GM12878 (cell line): ENCODE data around the gene TMCO5A. TPM values are rescaled to one million over a fixed set of nuclear protein-coding genes. Genes with fewer than 3 reads are reported as not detected.

ENCODE experiments used
- ATAC-seq: fragments of 200-7000 bp; cut with Tn5 transposase; 3 replicates; pipeline ENCODE4 v1.9.1; 2020; ENCODE audit warnings: mild to moderate bottlenecking, moderate library complexity
- BruUV-seq: library from RNA; stranded (reverse); fragments of 400-500 nt; replicated peaks from 2 replicates; lab custom pipeline; 2021; lab: Mats Ljungman, UMichigan
- CTCF ChIA-PET: fragments of 300-600 bp; sonication (Branson Sonifier 250); formaldehyde crosslinking; extraction: SDS; loops from one replicate; lab custom pipeline; 2021; ENCODE audit warnings: inconsistent platforms; lab: Yijun Ruan, JAX
- POLR2A ChIA-PET: fragments of 350-600 bp; formaldehyde crosslinking; extraction: SDS; loops from one replicate; lab custom pipeline; 2021; ENCODE audit warnings: inconsistent platforms; lab: Charles Lee
- RAD21 ChIA-PET: fragments of 300-600 bp; sonication (Branson Sonifier 250); formaldehyde crosslinking; loops from one replicate; lab custom pipeline; 2023; ENCODE audit warnings: antibody characterized with exemption; ENCODE audit not compliant: unreplicated experiment; lab: Charles Lee
- SMC1A ChIA-PET: fragments of 300-600 bp; sonication (Branson Sonifier 250); formaldehyde crosslinking; loops from one replicate; lab custom pipeline; 2023; ENCODE audit not compliant: unreplicated experiment, uncharacterized antibody; lab: Charles Lee
- DNase-seq: peaks from one replicate; pipeline ENCODE4 v3.0.0-alpha.2; 2011; ENCODE audit warnings: low read depth, low spot score
- FAIRE-seq: peaks from 3 replicates; lab custom pipeline; 2011; peaks lifted over from hg19 to GRCh38; lab: Jason Lieb, UNC
- H2AFZ ChIP-seq: 2 replicates; pipeline ENCODE4 v1.6.0; 2011; ENCODE audit warnings: low read depth, low read length, control low read depth; ENCODE audit not compliant: control insufficient read depth
- H3K27ac ChIP-seq: 2 replicates; pipeline ENCODE4 v1.5.1; 2011; ENCODE audit warnings: control low read depth; ENCODE audit not compliant: control insufficient read depth, insufficient read depth
- H3K27me3 ChIP-seq, 2 experiments: replicated peaks in 1 of 2; 2 replicates each; pipeline versions ENCODE4 v1.6.0 to v1.6.1; 2011; ENCODE audit warnings: low read length in 1 of 2; ENCODE audit not compliant: control insufficient read depth in 2 of 2, insufficient read depth in 2 of 2
- H3K36me3 ChIP-seq, 2 experiments: 2 replicates each; pipeline ENCODE4 v1.5.1; 2011; ENCODE audit warnings: low read length in 1 of 2; ENCODE audit not compliant: control insufficient read depth in 2 of 2, insufficient read depth in 2 of 2
- H3K4me1 ChIP-seq: 2 replicates; pipeline ENCODE4 v1.6.1; 2011; ENCODE audit warnings: mild to moderate bottlenecking, low read length, moderate library complexity, mixed read lengths; ENCODE audit not compliant: control insufficient read depth, insufficient read depth
- H3K4me2 ChIP-seq: 2 replicates; pipeline ENCODE4 v1.6.0; 2011; ENCODE audit warnings: control low read depth; ENCODE audit not compliant: control insufficient read depth, insufficient read depth
- H3K4me3 ChIP-seq: fragments of 200-600 bp; sonication (generic); 2 replicates; pipeline ENCODE4 v1.5.1; 2016
- H3K79me2 ChIP-seq: 2 replicates; pipeline ENCODE4 v1.6.0; 2011; ENCODE audit warnings: low read length; ENCODE audit not compliant: control insufficient read depth, insufficient read depth
- H3K9ac ChIP-seq: 2 replicates; pipeline ENCODE4 v1.8.0; 2011; ENCODE audit warnings: low read length, control low read depth, mixed read lengths; ENCODE audit not compliant: control insufficient read depth, insufficient read depth
- H3K9me3 ChIP-seq: replicated peaks from 3 replicates; pipeline ENCODE4 v1.5.1; 2011; ENCODE audit warnings: mild to moderate bottlenecking, low read length; ENCODE audit not compliant: control insufficient read depth, insufficient read depth
- H4K20me1 ChIP-seq: 2 replicates; pipeline ENCODE4 v1.6.0; 2011; ENCODE audit not compliant: control insufficient read depth, insufficient read depth
- CEBPB ChIP-seq, 2 experiments: fragments of 150-350 bp in 1 of 2; IDR thresholded peaks; 2 replicates each; pipeline ENCODE4 v1.6.1; 2012 to 2014; ENCODE audit warnings: low read depth in 2 of 2, low read length in 2 of 2, borderline replicate concordance in 1 of 2, inconsistent platforms in 1 of 2
- CHD1 ChIP-seq: IDR thresholded peaks from 2 replicates; pipeline ENCODE4 v1.6.1; 2012; ENCODE audit warnings: low read depth, low read length, improper control_type of control experiment
- CHD4 ChIP-seq: fragments of 200-600 bp; sonication (generic); IDR thresholded peaks from 2 replicates; pipeline ENCODE4 v1.6.1; 2016; ENCODE audit warnings: mild to moderate bottlenecking
- EED ChIP-seq: sonication (generic); IDR thresholded peaks from 2 replicates; pipeline ENCODE4 v1.6.1; 2016; ENCODE audit warnings: antibody characterized with exemption, low read depth
- EP300 ChIP-seq, 2 experiments: fragments of 150-350 bp in 1 of 2; IDR thresholded peaks; 2 replicates each; pipeline ENCODE4 v1.6.1; 2011 to 2012; ENCODE audit warnings: low read depth in 2 of 2, low read length in 2 of 2, borderline replicate concordance in 1 of 2, improper control_type of control experiment in 1 of 2, inconsistent platforms in 1 of 2; ENCODE audit not compliant: control insufficient read depth in 1 of 2
- FOXM1 ChIP-seq: IDR thresholded peaks from 2 replicates; pipeline ENCODE4 v1.6.1; 2012; ENCODE audit warnings: low read depth, mild to moderate bottlenecking, inconsistent platforms, low read length, moderate library complexity
- KAT2A ChIP-seq: conservative IDR thresholded peaks from 2 replicates; pipeline ENCODE4 v1.6.1; 2011; ENCODE audit warnings: low read depth, low read length; ENCODE audit not compliant: control insufficient read depth
- MEF2B ChIP-seq: fragments of 450-650 bp; IDR thresholded peaks from 2 replicates; pipeline ENCODE4 v1.6.1; 2018; ENCODE audit warnings: mild to moderate bottlenecking, moderate library complexity; ENCODE audit not compliant: partially characterized antibody, poor library complexity, severe bottlenecking
- NR2F1 ChIP-seq: fragments of 450-650 bp; conservative IDR thresholded peaks from 2 replicates; pipeline ENCODE4 v1.6.1; 2017; ENCODE audit warnings: mild to moderate bottlenecking
- PKNOX1 ChIP-seq: fragments of 450-650 bp; IDR thresholded peaks from 2 replicates; pipeline ENCODE4 v1.6.1; 2016; ENCODE audit warnings: mild to moderate bottlenecking
- POLR2A ChIP-seq: IDR thresholded peaks from 2 replicates; pipeline ENCODE4 v1.6.1; 2011; ENCODE audit warnings: low read depth, mild to moderate bottlenecking, low read length
- POU2F2 ChIP-seq: IDR thresholded peaks from 3 replicates; pipeline ENCODE4 v1.6.1; 2011; ENCODE audit warnings: low read depth, mild to moderate bottlenecking, low read length, borderline replicate concordance
- RB1 ChIP-seq: fragments of 450-650 bp; formaldehyde crosslinking; IDR thresholded peaks from 2 replicates; pipeline ENCODE4 v1.6.1; 2017; ENCODE audit warnings: mild to moderate bottlenecking, borderline replicate concordance
- SIX5 ChIP-seq: IDR thresholded peaks from 2 replicates; pipeline ENCODE4 v1.6.1; 2011; ENCODE audit warnings: mild to moderate bottlenecking, low read depth, low read length, moderate library complexity; ENCODE audit not compliant: severe bottlenecking
- STAT1 ChIP-seq: fragments of 450-650 bp; conservative IDR thresholded peaks from 2 replicates; pipeline ENCODE4 v1.6.1; 2014; ENCODE audit warnings: antibody characterized with exemption, mild to moderate bottlenecking
- TCF12 ChIP-seq: IDR thresholded peaks from 2 replicates; pipeline ENCODE4 v1.6.1; 2011; ENCODE audit warnings: low read depth, mild to moderate bottlenecking, low read length
- ZBTB4 ChIP-seq: fragments of 450-650 bp; formaldehyde crosslinking; IDR thresholded peaks from 2 replicates; pipeline ENCODE4 v1.4.0; 2022; ENCODE audit warnings: mild to moderate bottlenecking, moderate library complexity
- WGBS: methylation state at CpG from one replicate; pipeline ENCODE4 v1.1.6; 2016; ENCODE audit warnings: low lambda C conversion rate; ENCODE audit not compliant: insufficient replicate concordance, insufficient coverage; ENCODE audit errors: missing lambda C conversion rate; 5-methylcytosine and 5-hydroxymethylcytosine counted together
- in situ Hi-C: fragments of 300-500 bp; cut with MboI; formaldehyde crosslinking; loops from 9 replicates; pipeline ENCODE4 v1.14.3; 2018; ENCODE audit warnings: mixed read lengths
- intact Hi-C: fragments of 100-400 bp; cut with micrococcal nuclease; formaldehyde crosslinking; loops from one replicate; pipeline ENCODE4 v1.14.2; 2022; ENCODE audit not compliant: unreplicated experiment
- polyA plus RNA-seq, 11 experiments: library from polyadenylated mRNA; depleted of rRNA in 4 of 11; unstranded in 6 of 11; stranded (reverse) in 5 of 11; fragments of >200 nt; fragmentation: Nextera tagmentation in 4 of 11; fragmentation: Illumina TruSeq in 1 of 11; extraction: Ambion mirVana in 4 of 11; extraction: Trizol in 1 of 11; gene quantifications; 1 replicate in 1 of 11; 2 replicates in 10 of 11; pipeline versions ENCODE4 v1.2.1 to v1.2.3, GENCODE V29; 2011 to 2016; ENCODE audit warnings: inconsistent platforms in 2 of 11, missing spikeins in 2 of 11, low read depth in 1 of 11
- total RNA-seq, 4 experiments: library from RNA; depleted of rRNA in 3 of 4; stranded (reverse); fragments of >200 nt in 3 of 4; fragmentation: Illumina TruSeq in 1 of 4; extraction: Trizol in 1 of 4; gene quantifications; 2 replicates each; pipeline versions ENCODE4 v1.2.1 to v1.2.3, GENCODE V29; 2013 to 2021

TMCO5A gene
- total and polyA plus RNA-seq, 10 of the 15 experiments (the other 5 are each of a cell fraction or from before 2014, with no cell fraction given) = not detected

- BruUV-seq = no TSS peak
- RAD21 ChIA-PET = no interaction called here
These were observed 49.9 kb downstream of the TMCO5A start for GRCh38 chr15:37984368-37984767.

More at GRCh38 chr15:37984368-37984767, 49.9 kb downstream of the TMCO5A start:
- Histone ChIP-seq H3K27me3 (no peaks in the 10 kb centered on the region), H3K27ac (no peak overlapping the region), H3K9me3 (no peaks in the 10 kb centered on the region), H4K20me1 (no peaks in the 10 kb centered on the region), H2AFZ (no peak overlapping the region), H3K36me3 (no peaks in the 10 kb centered on the region), H3K4me2 (no peak overlapping the region), H3K4me3 (no peak overlapping the region), H3K4me1 (no peaks in the 10 kb centered on the region)
- ATAC-seq (no peak), DNase-seq (no peak)
- intact Hi-C loops = loop anchor here (10.0 kb wide), 1 partner anchor 60 kb away; no protein-coding TSS in a partner anchor
- ChIA-PET SMC1A (interaction anchor here (1.0 to 1.5 kb wide), 3 partner anchors 12 to 372 kb away, joined by 3 to 4 read pairs (median 3); no protein-coding TSS in a partner anchor), POLR2A (no interaction called here)
- WGBS = 75% methylated on average over 1 of the region's 1 CpG
- in situ Hi-C loops = no loop called here
- TF ChIP-seq EP300 (IDR thresholded peaks at IDR 0.05; ENCODE audit: borderline replicate concordance in 1 of 2, control insufficient read depth in 1 of 2, low read depth in 2 of 2, low read length in 2 of 2) = no peak
- no peak for TF ChIP-seq NR2F1
- TF ChIP-seq PKNOX1 = no peak
- TF ChIP-seq CHD1 = no peak
- TF ChIP-seq STAT1 = no peak
- no peak for TF ChIP-seq POU2F2
- TF ChIP-seq CEBPB (IDR thresholded peaks at IDR 0.05; ENCODE audit: borderline replicate concordance in 1 of 2, low read depth in 2 of 2, low read length in 2 of 2) = no peak
- no peak for TF ChIP-seq KAT2A
- no peak for TF ChIP-seq FOXM1
- TF ChIP-seq SIX5 = no peak
- TF ChIP-seq ZBTB4 (CRISPR knock-in tag) = no peak
- TF ChIP-seq CHD4 = no peak
- no peak for TF ChIP-seq POLR2A
- TF ChIP-seq RB1 = no peak
- no peak for TF ChIP-seq EED
- no peak for TF ChIP-seq TCF12
- TF ChIP-seq MEF2B = no peak
- TF ChIP-seq, all 136 proteins: peak for 0
- CTCF ChIA-PET = interaction anchor here (0.8 to 3.0 kb wide), 5 partner anchors 8 to 456 kb away, joined by 3 to 13 read pairs (median 4); no protein-coding TSS in a partner anchor
- H3K9ac ChIP-seq = no peak overlapping the region
- FAIRE-seq = no peak
- no peaks in the 10 kb centered on the region for H3K79me2 ChIP-seq
